ENCODE data around the gene RGS7. TPM values are rescaled to one million over a fixed set of nuclear protein-coding genes. Genes with fewer than 3 reads are reported as not detected.
"Not testable (repeated sequence)": the region's sequence is repeated elsewhere in the genome, so short reads cannot be mapped to it uniquely, and the experiment has no call there.

The RGS7 gene
- total RNA-seq, 1 donor from 2014 or later: 19.7 TPM

DNA sequence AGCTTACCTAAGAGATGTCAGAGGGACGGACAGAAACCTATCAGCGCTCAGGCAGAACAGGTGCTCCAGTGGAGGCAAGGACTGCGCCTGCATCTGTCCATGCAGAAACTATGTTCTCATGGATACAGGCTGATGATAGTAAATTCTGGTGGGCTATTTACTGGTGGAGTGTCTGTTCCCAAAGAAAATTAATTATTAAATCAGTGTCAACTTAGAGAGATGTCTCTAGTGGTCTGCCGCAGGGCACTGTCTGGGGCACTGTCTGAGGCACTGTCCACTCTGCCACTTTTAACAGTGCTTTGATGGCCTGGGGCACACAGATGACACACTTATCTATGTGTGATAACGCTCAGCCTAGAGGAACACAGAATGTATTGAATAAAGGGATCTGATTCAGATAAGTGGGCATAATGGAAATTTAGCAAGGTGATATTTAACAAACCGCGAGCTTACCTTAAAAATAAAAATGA, 148.1 kb downstream of the RGS7 start:
- no peak for DNase-seq

DNA sequence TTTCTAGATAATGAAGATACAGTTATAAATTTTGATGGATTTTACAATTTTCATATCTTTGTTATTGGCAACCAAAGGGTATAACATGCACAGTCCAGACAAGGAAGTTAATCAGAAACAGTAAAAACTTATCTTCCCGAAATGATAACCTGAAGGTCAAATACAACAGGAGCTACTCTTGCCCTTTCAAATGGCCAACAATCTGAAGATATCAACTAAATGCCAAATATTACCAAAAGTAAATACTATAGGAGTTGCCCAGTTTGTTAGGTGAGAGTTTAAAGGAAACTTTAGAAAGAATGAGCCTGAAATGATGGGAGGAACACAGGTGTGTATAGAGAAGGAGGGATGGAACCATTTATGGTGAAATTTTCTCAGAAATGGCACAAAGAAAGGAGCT, 153.2 kb downstream of the RGS7 start:
- DNase-seq: no peak

DNA sequence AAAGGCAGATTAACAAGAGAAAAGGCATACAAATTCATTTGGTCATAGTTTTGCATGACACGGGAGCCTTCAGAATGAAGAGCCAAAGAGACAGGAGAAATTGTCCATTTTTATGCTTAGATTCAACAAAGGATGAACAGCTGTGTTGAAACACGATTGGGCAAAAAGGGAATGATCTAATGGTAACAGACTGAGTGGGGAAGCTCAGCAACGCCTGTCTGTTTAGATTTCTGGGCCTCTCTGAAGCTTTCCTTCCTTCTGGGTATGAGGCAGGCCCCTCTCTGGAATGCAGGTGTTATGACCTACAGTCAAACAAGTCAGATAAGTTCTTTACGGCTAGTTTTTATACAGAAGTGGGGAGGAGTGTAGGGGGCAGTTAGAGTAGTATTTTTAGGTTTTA, 154.6 kb downstream of the RGS7 start:
- DNase-seq: no peak

DNA sequence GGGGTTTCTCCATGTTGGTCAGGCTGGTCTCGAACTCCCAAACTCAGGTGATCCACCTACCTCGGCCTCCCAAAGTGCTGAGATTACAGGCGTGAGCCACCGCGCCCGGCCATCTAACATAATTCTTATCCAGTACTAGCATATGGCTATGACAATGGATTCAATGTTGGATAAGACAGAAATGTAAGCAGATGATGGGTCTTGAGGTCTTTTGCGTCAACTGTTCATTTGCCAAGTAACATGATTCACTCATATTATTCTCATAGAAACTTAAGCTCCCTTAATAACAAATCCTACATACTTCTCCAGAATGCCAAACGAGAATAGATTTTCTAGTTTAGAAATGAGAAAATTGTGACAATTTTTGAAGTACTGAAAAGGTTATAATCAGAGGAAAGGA, 170.3 kb downstream of the RGS7 start:
- DNase-seq: no peak

DNA sequence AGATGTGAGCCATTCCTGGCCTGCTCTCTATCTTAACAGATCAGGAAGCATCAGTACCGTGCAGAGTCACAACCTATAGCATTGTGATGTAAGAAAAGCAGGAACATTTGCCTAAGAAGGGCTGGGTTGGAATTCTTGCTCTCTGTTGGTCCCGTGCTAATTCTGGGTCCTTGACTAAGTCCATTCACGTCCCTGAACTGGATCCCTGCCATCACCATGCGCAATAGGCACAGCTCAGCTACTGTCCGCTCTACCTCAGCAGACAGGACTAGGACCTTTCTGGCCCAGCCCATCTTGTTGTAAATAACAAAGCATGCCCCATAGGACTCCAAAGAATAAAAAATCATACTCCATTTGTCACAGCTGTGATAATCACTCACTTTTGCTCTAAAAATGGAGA, 175.0 kb downstream of the RGS7 start:
- no peak for DNase-seq

DNA sequence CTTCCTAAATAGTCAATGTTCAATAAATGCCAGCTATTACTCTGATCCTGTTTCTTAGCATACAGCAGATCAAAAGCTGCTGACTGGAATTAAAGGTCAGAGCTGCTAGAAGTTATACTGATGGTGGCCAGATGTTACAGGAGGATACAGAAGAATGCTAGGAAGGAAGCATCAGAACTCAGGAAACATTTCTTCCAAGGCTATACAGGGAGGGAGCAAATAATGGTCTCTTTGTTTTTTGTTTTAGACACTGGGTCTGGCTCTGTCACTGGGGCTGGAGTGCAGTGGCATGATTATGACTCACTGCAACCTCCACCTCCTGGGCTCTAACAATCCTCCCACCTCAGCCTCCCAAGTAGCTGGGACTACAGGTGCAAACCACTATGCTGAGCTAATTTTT, 175.5 kb downstream of the RGS7 start:
- DNase-seq: no peak

DNA sequence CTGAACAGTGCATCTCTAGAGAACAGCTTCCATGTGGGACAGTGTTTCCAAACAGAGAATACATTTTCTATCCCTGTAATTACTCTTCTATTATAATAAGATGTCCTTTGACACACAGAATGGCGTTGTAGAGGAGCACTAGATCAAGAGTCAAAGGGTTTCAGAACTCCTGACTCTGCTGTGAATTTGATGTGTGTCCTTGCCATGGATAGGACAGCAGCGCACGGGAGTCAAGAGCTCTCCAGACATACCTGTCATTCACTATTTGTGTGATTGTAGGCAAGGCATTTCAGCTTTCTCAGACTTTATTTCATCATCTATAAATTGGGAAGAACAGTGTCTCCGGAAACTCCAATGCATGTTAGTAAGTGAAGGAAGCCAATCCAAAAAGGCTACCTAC, 176.4 kb downstream of the RGS7 start:
- DNase-seq: no peak

DNA sequence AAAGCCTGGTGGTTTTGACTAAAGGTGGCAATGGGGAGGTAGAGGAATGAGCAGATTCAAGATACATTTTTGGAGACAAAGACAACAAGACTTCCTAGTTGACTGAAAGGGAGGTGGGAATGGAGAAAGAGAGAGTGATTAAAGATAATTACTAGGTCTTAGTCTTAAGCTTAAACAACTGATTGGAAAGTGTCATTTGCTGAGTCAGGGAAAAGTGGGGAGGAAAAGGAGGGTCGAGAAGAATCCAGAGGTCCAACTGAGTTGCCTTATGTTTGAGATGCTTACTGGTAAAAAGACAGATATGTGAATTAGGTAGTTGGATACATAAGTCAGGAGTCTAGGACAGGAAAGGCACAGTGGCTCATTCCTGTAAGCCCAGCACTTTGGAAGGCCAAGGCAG, 179.3 kb downstream of the RGS7 start:
- DNase-seq: no peak

DNA sequence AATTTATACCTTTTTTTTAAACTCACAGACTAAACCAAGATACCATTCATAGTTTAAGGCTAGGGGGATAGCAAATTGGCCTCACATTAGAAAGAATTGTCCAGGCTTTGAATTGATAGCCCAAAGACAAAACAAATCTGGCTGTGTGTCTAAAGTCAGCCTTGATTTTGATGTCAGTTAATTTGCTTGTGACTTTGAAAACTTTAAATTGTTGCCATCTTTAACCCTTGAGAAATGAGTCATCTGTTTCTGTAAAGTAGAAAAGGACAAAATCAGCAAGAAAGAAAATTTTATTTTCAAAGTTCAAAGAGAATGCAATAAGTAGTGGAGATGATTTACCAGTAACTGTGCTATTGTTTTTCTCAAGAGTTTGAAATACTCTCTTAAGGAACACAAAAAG, 184.5 kb downstream of the RGS7 start:
- DNase-seq: no peak

DNA sequence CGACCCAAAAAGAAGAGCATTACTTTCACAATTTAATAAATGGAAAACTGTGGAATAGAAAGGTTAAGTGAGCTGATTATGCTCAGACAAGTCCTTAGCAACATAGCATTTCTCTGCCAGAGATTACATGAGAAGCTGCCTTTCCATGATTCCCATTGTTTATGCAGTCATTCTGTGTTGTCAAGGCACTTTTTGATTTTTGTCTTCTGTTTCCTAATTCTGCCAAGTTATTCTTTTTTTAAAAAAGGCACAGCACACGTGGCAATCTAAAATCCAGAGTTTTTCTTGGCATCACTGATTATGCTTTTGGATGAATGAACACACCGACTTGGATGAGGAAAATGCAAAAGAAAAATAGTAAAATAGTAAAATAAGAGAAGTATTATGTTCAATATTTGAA, 185.0 kb downstream of the RGS7 start:
- no peak for DNase-seq

DNA sequence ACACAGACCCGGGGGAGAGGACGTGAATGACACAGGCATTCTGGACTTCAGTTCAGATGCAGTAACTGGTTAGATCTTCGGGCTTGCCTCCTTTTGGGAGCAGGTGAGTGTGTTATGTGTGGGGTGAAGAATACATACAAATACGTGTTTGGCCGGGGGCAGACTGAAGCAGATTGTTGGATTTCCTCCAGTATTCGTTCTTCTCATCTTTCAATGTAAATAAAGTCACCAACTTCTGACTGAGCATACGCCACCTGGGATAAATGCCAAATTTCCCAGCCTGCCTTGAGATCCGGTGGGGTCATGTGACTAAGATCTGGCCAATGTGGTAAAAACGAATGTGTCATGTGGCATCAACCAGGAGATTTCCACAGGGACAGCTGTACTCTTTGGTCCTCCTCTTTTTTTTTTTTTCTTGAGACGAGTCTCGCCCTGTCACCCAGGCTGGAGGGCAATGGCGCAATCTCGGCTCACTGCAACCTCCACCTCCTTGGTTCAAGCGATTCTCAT, 189.8 kb downstream of the RGS7 start:
- DNase-seq: no peak

DNA sequence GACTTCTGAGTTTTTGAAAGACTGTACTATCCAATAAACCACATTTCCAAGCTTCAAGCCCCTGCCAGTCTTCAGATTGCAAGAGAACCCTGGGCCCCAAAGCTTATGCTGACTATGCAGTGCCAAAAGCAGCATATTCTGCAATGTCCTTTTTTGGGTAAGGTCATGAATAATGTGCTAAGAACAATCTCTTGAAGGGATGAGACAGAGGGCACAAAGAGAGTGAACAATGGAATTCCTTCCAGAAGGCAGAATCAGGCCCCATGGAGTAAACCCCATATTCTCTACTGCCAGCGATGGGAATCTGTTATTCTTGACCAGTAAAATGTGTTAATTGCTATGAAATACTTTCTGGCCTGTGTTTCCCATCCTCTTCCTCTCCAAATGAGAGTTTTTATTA, 190.4 kb downstream of the RGS7 start:
- no peak for DNase-seq

DNA sequence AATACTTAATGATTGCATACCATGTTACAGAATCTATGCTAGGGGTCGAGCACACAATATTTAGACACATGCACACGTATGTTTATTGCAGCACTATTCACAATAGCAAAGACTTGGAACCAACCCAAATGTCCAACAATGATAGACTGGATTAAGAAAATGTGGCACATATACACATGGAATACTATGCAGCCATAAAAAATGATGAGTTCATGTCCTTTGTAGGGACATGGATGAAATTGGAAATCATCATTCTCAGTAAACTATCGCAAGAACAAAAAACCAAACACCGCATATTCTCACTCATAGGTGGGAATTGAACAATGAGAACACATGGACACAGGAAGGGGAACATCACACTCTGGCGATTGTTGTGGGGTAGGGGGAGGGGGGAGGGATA, 191.7 kb downstream of the RGS7 start:
- not testable (repeated sequence) for DNase-seq

DNA sequence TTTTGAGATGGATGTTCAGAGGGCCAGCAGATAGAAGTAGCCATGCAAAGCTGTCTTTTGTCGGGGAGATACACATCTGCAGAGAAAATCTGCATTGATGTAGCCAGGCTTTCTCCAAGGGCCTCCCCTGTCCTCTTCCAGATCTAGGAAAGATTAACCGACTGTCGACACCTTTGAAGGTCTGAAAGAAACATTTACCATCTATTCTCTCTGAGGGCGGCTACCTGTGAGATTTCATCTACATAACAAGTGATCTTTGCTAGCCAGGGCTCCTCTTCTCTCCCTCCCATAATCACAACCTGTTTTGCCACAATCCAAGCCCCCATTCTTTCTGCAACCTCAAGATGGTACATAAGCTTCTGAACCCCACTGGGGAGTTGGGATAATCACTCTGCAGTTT, 193.6 kb downstream of the RGS7 start:
- DNase-seq: no peak

DNA sequence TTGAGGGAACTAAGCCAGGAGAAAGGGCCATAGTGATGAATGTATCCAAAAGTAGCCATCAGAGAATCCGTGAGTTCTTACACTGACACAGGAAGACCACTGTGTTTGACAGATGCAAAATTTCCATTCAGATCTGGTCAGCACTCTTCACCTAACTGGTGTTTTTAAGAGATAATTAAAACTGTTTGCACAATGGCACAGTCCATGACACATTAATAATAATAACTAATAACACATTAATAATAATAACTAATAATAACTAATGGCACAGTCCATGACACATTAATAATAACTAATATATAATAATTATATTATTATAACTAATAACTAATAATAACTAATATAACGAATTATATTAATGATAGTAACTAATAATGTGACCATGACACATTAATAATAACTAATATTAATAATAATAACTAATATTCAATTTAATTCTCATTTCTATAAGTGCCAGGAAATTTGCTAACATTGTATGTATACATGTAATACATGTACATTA, 195.8 kb downstream of the RGS7 start:
- DNase-seq: no peak

DNA sequence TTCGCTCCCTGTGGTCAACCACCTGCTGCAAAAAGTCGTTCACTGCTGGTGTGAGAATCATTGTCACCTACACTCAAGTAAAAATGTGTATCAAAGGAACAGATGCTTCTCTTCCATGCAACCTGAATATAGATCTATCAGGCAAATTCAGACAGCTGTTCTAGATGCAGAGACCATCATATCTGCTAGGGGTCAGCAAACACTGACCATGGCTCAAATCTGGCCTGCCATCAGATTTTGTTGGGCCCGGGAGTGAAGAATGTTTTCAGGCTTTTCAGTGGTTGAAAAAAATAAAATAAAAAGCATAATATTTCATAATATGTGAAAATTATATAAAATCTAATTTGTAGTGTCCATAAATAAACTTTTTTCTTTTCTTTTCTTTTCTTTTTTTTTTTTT, 199.6 kb downstream of the RGS7 start:
- DNase-seq: no peak

DNA sequence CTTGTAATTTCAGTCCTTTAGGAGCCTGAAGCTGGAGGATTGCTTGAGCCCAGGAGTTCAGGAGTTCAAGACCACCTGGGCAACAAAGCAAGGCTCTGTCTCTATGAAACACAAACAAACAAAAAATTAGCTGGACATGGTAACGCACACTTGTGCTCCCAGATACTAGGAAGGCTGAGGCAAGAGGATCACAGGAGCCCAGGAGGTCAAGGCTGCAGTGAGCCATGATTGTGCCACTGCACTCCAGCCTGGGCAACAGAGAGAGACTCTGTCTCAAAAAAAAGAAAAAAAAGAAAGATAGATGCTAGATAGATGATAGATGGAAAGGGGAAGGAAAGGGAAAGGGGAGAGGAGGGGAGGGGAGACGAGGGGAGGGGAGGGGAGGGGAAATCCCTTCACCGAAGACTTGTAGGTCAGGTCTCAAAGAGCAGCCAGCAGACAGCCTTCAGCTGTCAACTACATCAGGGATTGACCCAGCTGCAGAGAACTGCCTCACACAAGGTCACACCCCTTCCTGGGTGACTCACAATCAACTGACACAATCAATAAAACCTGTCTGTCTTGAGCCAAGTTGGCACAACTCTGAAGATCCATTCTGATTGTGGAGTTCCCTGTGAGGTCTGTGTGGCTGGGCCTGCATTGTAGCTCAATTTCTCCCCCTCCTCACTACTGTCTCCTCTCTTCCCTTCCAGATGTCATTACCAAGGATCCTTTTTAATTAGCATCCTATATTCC, 200.6 kb downstream of the RGS7 start:
- no peak for DNase-seq

DNA sequence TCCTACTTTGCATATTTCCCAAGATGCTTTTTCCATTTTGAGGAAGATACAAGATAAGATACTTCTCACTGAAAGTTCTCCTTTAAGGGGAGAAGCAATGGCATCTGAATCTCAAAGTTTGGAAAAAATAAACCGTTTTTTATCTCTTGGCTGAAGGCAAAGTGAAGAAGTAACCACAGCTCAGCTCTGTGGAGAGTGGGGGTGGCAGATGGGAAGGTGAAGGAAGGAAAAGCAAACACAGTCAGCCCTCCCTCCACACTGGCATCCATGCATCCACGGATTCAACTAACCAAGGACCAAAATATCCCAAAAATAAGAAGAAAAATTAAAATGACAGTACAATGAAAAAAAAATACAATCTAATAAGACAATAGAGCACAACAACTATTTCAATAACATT, 211.1 kb downstream of the RGS7 start:
- no peak for DNase-seq

DNA sequence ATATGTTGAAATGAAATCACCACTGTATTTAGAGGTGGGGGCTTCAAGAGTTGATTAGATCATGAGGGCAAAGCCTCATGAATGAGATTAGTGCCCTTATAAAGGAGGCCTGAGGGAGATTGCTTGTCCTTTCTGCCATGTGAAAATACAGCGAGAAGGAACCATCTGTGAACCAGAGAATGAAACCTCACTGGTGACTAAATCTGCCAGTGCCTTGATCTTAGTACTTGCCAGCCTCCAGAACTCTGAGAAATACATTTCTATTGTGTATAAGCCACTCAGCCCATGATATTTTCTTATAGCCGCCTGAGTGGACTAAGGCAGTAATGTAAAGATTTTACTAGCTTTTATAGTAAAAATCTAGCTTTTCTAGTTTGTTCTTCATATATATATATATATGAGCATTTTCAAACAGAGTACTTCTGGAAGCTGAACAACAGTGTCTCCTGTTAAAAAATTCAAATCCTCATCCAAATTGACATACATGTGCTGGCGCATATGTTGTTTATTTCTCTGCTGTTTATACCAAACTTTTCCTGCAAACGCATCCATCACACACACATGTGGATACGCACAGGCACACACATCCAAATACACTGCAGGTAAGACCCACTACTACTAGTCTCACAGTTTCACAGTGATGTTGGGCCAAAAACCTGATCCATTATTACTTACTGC, 213.1 kb downstream of the RGS7 start:
- no peak for DNase-seq

DNA sequence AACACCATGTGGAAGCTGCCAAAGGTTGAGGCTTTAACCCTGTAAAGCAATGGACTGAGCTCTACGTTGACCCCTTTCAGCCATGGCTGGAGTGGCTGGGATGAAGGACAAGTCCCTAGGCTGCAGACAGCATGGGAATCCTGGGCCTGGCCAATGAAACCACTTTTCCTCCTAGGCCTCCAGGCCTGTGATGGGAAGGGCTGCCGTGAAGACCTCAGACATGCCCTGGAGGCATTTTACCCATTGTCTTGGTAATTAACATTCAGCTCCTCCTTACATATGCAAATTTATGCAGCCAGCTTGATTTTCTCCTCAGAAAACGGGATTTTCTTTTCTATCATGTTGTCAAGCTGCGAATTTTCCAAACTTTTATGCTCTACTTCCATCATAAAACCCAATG, 214.5 kb downstream of the RGS7 start:
- no peak for DNase-seq

DNA sequence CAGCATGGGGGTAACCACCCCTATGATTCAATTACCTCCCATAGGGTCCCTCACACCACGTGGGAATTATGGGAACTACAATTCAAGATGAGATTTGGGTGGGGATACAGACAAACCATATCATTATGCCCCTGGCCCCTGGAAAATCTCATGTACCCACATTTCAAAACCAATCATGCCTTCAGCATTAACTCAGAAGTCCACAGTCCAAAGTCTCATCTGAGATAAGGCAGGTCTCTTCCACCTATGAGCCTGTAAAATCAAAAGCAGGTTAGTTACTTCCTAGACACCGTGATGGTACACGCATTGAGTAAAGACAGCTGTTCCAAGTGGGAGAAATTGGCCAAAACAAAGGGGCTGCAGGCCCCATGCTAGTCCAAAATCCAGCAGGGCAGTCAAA, 215.4 kb downstream of the RGS7 start:
- not testable (repeated sequence) for DNase-seq

DNA sequence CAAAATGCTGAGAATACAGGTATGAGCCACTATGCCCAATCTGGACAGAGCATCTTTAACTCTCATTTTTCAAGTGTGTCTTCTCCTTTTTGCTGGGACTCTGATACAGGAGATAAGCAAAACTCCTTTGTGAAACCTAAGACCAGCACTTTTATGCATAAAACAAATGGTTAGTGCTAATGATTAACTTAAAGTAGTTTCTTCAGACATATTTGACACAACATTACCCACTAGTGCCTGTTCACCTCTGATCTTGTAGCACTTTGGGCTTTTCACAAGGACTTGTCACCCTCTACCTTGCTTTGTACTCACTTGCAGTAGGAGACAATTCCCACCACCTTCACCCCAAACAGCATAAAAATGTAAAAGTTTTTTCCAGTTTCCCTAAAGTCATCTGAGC, 216.3 kb downstream of the RGS7 start:
- no peak for DNase-seq

DNA sequence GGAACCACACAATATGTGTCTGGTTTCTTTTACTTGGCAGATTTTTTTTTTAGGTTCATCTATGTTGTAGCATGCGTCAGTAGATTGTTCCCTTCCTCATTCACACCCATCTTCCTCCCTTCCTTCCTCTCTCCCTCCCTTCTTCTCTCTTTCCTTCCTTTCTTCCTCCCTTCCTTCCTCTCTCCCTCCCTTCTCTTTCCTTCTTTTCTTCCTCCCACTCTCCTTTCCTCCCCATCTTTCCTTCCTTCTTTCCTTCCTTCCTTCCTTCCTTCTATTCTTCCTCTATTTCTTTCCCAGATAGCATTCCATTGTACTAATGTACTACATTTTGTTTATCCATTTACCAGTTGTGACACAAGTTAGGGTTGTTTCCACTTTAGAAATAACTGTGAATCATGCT, 218.0 kb downstream of the RGS7 start:
- no peak for DNase-seq

DNA sequence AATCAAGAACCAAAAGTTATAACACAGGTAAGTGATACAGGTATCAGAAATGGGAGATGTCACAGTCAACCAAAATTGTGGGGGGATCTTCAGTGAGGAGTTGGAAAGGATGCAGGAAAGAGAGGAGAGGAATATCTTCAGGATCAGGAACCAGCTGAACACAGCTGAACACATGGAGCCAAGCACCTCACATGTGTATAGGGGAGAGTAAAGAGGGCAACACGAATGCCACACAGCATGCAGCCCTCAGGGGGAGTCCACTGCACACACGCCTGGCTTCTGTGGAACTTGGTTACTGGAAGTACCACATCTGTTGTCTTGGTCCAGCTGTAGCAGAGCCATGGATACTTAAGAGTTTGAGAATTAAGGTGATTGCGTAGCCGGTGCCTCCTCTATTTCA, 218.8 kb downstream of the RGS7 start:
- DNase-seq: no peak

Measured in occipital lobe (tissue), 2 donors.